NCI-H460 (cell line): Measurements from ENCODE around the gene PTMS. TPM values are rescaled to one million over a fixed set of nuclear protein-coding genes. Genes with fewer than 3 reads are reported as not detected.

Experiments
- DNase-seq: peaks from one replicate; pipeline ENCODE4 v3.0.0-alpha.2; 2016; ENCODE audit warnings: low read depth; ENCODE audit errors: extremely low read depth
- total RNA-seq: library from RNA; depleted of rRNA; stranded (reverse); fragments of >200 nt; shearing (Covaris generic); gene quantifications from 2 replicates; pipeline ENCODE4 v1.2.3, GENCODE V29; 2014

The PTMS gene
- total RNA-seq, 1 experiment from 2014 or later, result 116 TPM

- DNase-seq, result no peak
These were observed 4.9 kb downstream of the PTMS start for GRCh38 chr12:6771091-6771495.

GRCh38 chr12:6771509-6772330 lies 5.6 kb downstream of the PTMS start:
- DNase-seq, result no peak

GRCh38 chr12:6772331-6772695 lies 6.2 kb downstream of the PTMS start, which contains the start of gene LAG3:
Gene LAG3 (plus strand): TSS chr12:6772520. CDS start chr12:6772853, 333 bp downstream.
- DNase-seq, result no peak

- DNase-seq, result no peak
These were observed 6.8 kb downstream of the PTMS start for GRCh38 chr12:6772726-6773589.

- DNase-seq, result no peak
These were observed 7.6 kb downstream of the PTMS start for GRCh38 chr12:6773590-6774351.

GRCh38 chr12:6774499-6775062 lies 8.4 kb downstream of the PTMS start:
- no peak for DNase-seq

GRCh38 chr12:6775185-6776174 lies 9.3 kb downstream of the PTMS start:
- DNase-seq, result no peak

- no peak for DNase-seq
These were observed 11.2 kb downstream of the PTMS start for GRCh38 chr12:6777386-6777785.

- DNase-seq, result no peak
These were observed 12.0 kb downstream of the PTMS start for GRCh38 chr12:6778217-6778573.

GRCh38 chr12:6778574-6779550 lies 12.7 kb downstream of the PTMS start:
- DNase-seq, result peak; percentile 88

- no peak for DNase-seq
These were observed 13.7 kb downstream of the PTMS start for GRCh38 chr12:6779708-6780432.

- no peak for DNase-seq
These were observed 14.4 kb downstream of the PTMS start for GRCh38 chr12:6780573-6780972.

GRCh38 chr12:6782119-6782518 lies 16.0 kb downstream of the PTMS start:
- DNase-seq, result no peak

GRCh38 chr12:6782850-6783566 lies 16.8 kb downstream of the PTMS start:
- no peak for DNase-seq

GRCh38 chr12:6783828-6784227 lies 17.7 kb downstream of the PTMS start:
- no peak for DNase-seq

GRCh38 chr12:6784296-6784695 lies 18.1 kb downstream of the PTMS start:
- DNase-seq, result no peak

GRCh38 chr12:6784761-6785160 lies 18.6 kb downstream of the PTMS start:
- no peak for DNase-seq
